Activated T-cell treated with anti-CD3 and anti-CD28 coated beads for 4 hours (primary cell): ENCODE data around the gene EXT2.

Experiments used
- DNase-seq: peaks from one replicate; pipeline ENCODE4 v3.0.0-alpha.2; 2020

The EXT2 gene

GRCh38 chr11:44136176-44136945 is 40.9 kb downstream of the EXT2 start:
- no peak for DNase-seq

- no peak for DNase-seq
Observed at GRCh38 chr11:44137057-44137456, 41.6 kb downstream of the EXT2 start.

- no peak for DNase-seq
Observed at GRCh38 chr11:44138286-44138685, 42.8 kb downstream of the EXT2 start.

DNA sequence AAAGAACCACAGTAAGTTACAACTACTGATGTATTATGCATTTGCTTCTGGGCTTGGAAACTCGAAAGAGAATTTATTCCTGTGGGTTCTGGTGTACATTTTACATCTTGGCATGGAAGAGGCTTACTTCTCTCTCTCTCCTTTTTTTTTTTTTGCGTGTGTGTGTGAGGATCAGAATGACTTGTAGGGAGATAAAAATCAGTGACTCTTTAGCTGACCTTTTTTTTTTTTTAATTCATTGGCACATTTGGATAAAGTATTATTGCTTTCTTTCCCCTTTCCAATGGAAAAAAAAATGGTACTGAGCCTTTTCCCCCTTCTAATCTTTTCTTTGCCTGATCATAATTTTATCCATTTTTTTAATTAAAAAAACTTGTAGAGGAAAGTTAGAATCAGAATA is 43.5 kb downstream of the EXT2 start:
- DNase-seq: no peak

DNA sequence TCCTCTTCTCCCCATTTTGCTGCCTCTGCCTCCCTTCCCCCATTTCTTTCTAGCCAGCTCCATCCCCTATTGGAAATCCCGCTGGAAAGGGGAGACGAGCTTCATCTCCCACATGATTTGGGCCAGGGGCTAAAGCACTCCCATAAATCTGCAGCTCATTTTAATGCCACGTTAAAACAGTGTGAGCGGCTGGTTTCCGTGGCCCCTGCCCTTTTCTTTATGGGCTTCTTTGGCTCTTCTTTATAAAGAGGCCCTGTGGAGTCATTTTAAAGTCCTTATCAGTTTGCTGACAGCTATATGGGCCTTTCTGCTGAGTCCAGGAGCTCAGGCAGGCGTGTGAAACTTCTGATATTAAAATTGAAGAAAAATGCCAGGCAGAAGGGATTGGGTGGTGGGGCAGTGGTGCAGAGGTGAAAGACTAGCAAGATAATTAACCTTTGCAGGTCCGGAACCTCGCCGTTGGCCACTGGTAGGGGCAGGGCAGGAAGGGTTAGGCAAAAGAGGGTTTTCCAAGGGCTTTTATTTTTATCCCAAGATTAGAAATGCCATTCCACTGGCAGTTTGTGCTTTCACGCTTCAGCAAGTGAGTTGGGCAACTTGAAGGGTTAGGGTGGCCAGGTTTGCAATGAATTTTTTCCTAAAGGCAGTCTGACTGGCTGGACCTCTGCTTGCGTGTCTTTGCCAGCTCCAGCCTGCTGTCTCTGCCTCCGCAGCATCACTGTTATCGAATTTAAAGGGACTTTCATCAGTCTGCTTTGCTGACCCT is 44.3 kb downstream of the EXT2 start:
- no peak for DNase-seq

GRCh38 chr11:44140372-44140771 is 44.9 kb downstream of the EXT2 start:
- no peak for DNase-seq

GRCh38 chr11:44140805-44141204 is 45.3 kb downstream of the EXT2 start:
- DNase-seq: no peak

GRCh38 chr11:44143987-44144909 is 48.8 kb downstream of the EXT2 start:
- DNase-seq: no peak

DNA sequence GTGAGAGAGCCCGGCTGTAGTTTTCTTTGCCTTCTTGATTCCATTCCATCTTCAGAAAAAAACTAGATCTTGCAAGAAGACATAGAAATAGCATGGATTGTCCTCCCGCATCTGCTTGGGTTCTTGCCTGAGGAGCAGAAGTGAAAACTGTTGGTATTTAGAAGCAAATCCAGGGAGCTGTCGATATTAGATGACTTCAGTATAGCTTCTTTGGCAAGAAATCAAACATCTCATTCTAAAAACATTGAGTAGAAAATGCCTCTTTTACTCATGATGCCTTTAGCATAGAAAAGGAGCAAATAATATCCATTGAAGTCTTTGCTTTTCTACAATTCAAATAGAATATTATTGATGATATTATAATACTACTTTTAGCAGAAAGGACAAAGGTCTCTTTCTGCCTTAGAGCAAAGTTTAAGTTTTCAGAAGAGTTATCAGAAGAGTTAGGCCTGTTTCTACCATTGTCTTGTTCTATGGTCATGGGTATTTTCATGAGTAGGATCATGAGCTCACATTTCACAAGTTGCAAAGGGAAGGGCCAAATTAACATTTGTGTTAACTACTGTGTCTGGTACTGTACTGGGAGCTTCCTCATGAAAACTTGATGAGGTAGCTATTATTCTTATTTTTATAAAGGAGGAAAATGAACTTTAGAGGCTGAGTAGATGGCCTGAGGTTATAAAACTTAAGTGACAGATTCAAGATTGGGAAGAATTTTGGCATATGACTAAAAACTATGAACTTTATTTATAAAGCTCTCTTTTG is 49.7 kb downstream of the EXT2 start:
- no peak for DNase-seq

- DNase-seq: no peak
Observed at GRCh38 chr11:44146931-44147330, 51.5 kb downstream of the EXT2 start.

DNA sequence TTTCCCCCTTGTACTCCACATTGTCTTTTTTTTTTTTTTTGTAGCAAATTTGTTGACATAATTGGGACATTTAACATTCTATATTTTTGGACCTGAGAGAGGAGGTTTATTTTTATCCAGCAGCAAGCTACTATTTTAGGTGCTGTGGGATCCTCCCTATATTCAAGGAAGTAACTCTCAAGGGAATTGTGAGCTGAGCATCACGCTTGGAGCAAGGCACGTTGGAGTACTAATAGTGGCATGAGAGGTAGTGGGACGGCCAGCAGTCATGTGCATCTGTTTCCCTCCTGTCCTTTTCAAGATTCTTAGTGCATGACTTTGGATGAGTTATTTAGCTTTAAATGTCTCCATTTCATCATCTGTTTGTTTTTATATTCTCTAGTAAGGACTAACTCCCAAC is 52.3 kb downstream of the EXT2 start:
- DNase-seq: no peak

DNA sequence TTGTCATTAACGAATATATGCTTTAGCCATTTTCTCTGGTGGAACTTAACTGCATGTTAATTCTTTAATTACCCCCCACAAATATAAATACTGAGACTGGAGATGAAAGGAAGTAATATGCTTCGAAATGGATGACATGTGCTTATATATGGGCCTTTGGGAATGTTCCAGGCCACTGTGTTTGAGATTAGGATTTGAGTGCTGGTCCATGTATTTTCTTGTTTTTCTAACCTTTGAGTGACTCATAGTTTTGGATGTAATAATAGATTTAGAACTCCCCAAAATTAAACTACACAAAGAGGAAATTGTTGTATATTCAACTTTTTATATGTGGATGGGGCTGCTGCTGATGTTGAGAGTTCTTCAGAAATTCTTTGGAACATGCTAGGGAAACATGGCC is 54.2 kb downstream of the EXT2 start:
- DNase-seq: no peak

- no peak for DNase-seq
Observed at GRCh38 chr11:44150401-44150800, 54.9 kb downstream of the EXT2 start.

GRCh38 chr11:44157019-44157418 is 61.5 kb downstream of the EXT2 start:
- DNase-seq: no peak

GRCh38 chr11:44158384-44158783 is 62.9 kb downstream of the EXT2 start:
- DNase-seq: no peak

GRCh38 chr11:44159848-44160721 is 64.6 kb downstream of the EXT2 start:
- no peak for DNase-seq

- no peak for DNase-seq
Observed at GRCh38 chr11:44162004-44162403, 66.5 kb downstream of the EXT2 start.

DNA sequence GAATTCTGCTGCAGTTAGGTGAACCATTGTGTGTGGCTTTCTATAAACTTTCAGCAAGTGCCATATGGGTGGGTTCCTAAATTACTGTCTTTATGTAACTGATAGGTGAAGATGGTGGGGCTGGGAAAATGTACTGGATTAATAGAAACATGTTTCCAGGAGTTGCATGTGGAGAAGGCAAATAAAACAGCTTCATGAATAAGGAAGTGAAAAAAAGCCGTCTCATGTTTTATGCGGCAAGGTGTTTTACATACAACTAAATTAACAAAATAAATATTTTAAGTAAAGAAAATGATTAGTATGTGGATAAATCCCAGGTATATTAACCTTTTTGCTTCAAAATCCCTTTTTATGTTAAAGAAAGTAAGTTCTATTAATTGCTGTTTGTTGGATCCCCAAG is 67.2 kb downstream of the EXT2 start:
- DNase-seq: no peak

GRCh38 chr11:44165432-44165831 is 70.0 kb downstream of the EXT2 start:
- no peak for DNase-seq

- no peak for DNase-seq
Observed at GRCh38 chr11:44167046-44167445, 71.6 kb downstream of the EXT2 start.

DNA sequence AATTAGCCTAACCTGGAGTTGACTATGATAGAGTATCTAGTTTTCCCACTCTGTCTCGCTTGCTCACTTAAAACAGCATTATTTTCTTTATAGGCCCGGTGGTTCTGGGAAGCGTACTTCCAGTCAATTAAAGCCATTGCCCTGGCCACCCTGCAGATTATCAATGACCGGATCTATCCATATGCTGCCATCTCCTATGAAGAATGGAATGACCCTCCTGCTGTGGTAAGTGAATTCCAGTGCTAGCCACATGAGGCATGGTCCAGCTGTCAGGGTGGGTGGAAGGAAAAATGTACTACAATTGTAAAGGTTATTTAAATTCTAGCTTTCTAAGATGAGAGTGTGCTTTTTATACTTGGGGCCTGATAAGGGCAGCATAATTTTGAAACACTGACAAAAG is 76.0 kb downstream of the EXT2 start:
- no peak for DNase-seq

DNA sequence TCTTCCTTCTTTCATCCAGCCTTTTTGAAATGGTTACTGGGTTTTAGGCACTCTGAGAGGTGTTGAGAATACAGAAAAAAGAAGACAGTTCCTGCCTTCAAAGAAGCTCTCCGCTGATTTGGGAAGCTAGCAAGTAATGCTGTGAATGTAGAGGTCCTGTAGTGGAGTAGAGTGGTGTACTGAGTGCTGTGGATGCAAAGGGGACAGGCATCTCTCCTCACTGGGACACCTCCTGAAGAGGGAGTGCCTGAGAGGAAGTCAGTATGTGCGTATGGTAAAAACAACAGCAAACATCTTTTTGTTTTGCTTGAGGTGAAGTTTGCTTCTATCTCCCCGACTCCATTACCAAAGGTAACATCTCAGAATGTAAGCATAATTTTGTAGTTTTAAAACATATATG is 77.5 kb downstream of the EXT2 start:
- no peak for DNase-seq
